Measurements from ENCODE around the gene PFKM. TPM values are rescaled to one million over a fixed set of nuclear protein-coding genes. Genes with fewer than 3 reads are reported as not detected.
A peak's percentile ranks its signal among the peaks of the same experiment; 100 is the strongest.

PFKM gene
- 1 to 10 TPM; 2.0 to 2.7 (median 2.7) TPM for polyA plus RNA-seq

GRCh38 chr12:48119078-48119833, at the start of gene PFKM:
Gene PFKM (plus strand): TSS chr12:48119364. CDS start chr12:48122775, 3,411 bp downstream.
- no peaks in the 10 kb centered on the region for H3K9me3 Mint-ChIP-seq
- H3K27ac Mint-ChIP-seq = peak within 1 kb of the TSS in 4 of 6 donors; percentile 10 to 60 (median 48)
- peaks cover 9 to 23% of the 10 kb centered on the region in 2 donors for H3K4me1 Mint-ChIP-seq
- peak within 1 kb of the TSS; percentile 82 to 94 (median 85) for H3K4me3 Mint-ChIP-seq
- peak; percentile 22 to 33 (median 31) for DNase-seq
- no peaks in the 10 kb centered on the region for H3K36me3 Mint-ChIP-seq
- peaks cover 0 to 4% (median 3%) of the 10 kb centered on the region in 3 donors for H3K27me3 Mint-ChIP-seq (ENCODE audit: low read depth in 3 of 3)

- no peak for DNase-seq
- Mint-ChIP-seq H3K9me3 (no peaks in the 10 kb centered on the region), H3K27me3 (ENCODE audit: low read depth in 3 of 3) (no peaks in the 10 kb centered on the region), H3K4me1 (no peaks in the 10 kb centered on the region), H3K4me3 (no peak overlapping the region), H3K27ac (no peak overlapping the region), H3K36me3 (peaks cover 20 to 65% (median 24%) of the 10 kb centered on the region in 3 donors)
Observed at GRCh38 chr12:48070033-48070432, 49.1 kb upstream of the PFKM start.

- H3K4me1 Mint-ChIP-seq = no peaks in the 10 kb centered on the region
- peaks cover 19 to 58% (median 20%) of the 10 kb centered on the region in 3 donors for H3K36me3 Mint-ChIP-seq
- H3K4me3 Mint-ChIP-seq = no peak overlapping the region
- H3K27ac Mint-ChIP-seq = peak overlapping the region in 2 of 6 donors; percentile 10 to 12
- H3K9me3 Mint-ChIP-seq = no peaks in the 10 kb centered on the region
- DNase-seq = no peak
- no peaks in the 10 kb centered on the region for H3K27me3 Mint-ChIP-seq (ENCODE audit: low read depth in 3 of 3)
Observed at GRCh38 chr12:48070731-48071130, 48.4 kb upstream of the PFKM start.

- Mint-ChIP-seq H3K4me1 (no peaks in the 10 kb centered on the region), H3K36me3 (peaks cover 18 to 60% (median 20%) of the 10 kb centered on the region in 3 donors), H3K27ac (no peak overlapping the region), H3K4me3 (no peak overlapping the region), H3K9me3 (no peaks in the 10 kb centered on the region), H3K27me3 (ENCODE audit: low read depth in 3 of 3) (no peaks in the 10 kb centered on the region)
- no peak for DNase-seq
Observed at GRCh38 chr12:48071808-48072207, 47.4 kb upstream of the PFKM start.

- Mint-ChIP-seq H3K4me3 (no peak overlapping the region), H3K27me3 (ENCODE audit: low read depth in 3 of 3) (no peaks in the 10 kb centered on the region), H3K27ac (no peak overlapping the region), H3K36me3 (peaks cover 17 to 60% (median 20%) of the 10 kb centered on the region in 3 donors), H3K9me3 (no peaks in the 10 kb centered on the region), H3K4me1 (no peaks in the 10 kb centered on the region)
- no peak for DNase-seq
Observed at GRCh38 chr12:48072266-48072665, 46.9 kb upstream of the PFKM start.

- Mint-ChIP-seq H3K9me3 (no peaks in the 10 kb centered on the region), H3K27ac (no peak overlapping the region), H3K4me1 (no peaks in the 10 kb centered on the region), H3K36me3 (peaks cover 18 to 53% (median 22%) of the 10 kb centered on the region in 3 donors), H3K27me3 (ENCODE audit: low read depth in 3 of 3) (no peaks in the 10 kb centered on the region), H3K4me3 (no peak overlapping the region)
- no peak for DNase-seq
Observed at GRCh38 chr12:48074266-48074665, 44.9 kb upstream of the PFKM start.

GRCh38 chr12:48075832-48076231, 43.3 kb upstream of the PFKM start:
- no peak overlapping the region for H3K27ac Mint-ChIP-seq
- no peaks in the 10 kb centered on the region for H3K9me3 Mint-ChIP-seq
- no peak for DNase-seq
- no peaks in the 10 kb centered on the region for H3K4me1 Mint-ChIP-seq
- peaks cover 16 to 45% (median 19%) of the 10 kb centered on the region in 3 donors for H3K36me3 Mint-ChIP-seq
- H3K27me3 Mint-ChIP-seq (ENCODE audit: low read depth in 3 of 3) = no peaks in the 10 kb centered on the region
- H3K4me3 Mint-ChIP-seq = no peak overlapping the region

- DNase-seq = no peak
- Mint-ChIP-seq H3K4me3 (no peak overlapping the region), H3K4me1 (no peaks in the 10 kb centered on the region), H3K27ac (peak overlapping the region in 1 of 6 donors; percentile 2), H3K9me3 (no peaks in the 10 kb centered on the region), H3K36me3 (peaks cover 13 to 40% (median 19%) of the 10 kb centered on the region in 3 donors), H3K27me3 (ENCODE audit: low read depth in 3 of 3) (no peaks in the 10 kb centered on the region)
Observed at GRCh38 chr12:48077111-48077510, 42.1 kb upstream of the PFKM start.

GRCh38 chr12:48078901-48079300, 40.3 kb upstream of the PFKM start:
- H3K27me3 Mint-ChIP-seq (ENCODE audit: low read depth in 3 of 3) = no peaks in the 10 kb centered on the region
- no peak overlapping the region for H3K4me3 Mint-ChIP-seq
- H3K36me3 Mint-ChIP-seq = peaks cover 14 to 38% (median 15%) of the 10 kb centered on the region in 3 donors
- H3K27ac Mint-ChIP-seq = no peak overlapping the region
- no peaks in the 10 kb centered on the region for H3K9me3 Mint-ChIP-seq
- no peak for DNase-seq
- no peaks in the 10 kb centered on the region for H3K4me1 Mint-ChIP-seq

GRCh38 chr12:48080285-48080684, 38.9 kb upstream of the PFKM start:
- H3K4me3 Mint-ChIP-seq = no peak overlapping the region
- no peaks in the 10 kb centered on the region for H3K9me3 Mint-ChIP-seq
- no peak overlapping the region for H3K27ac Mint-ChIP-seq
- H3K27me3 Mint-ChIP-seq (ENCODE audit: low read depth in 3 of 3) = no peaks in the 10 kb centered on the region
- no peak for DNase-seq
- H3K4me1 Mint-ChIP-seq = no peaks in the 10 kb centered on the region
- peaks cover 13 to 35% (median 15%) of the 10 kb centered on the region in 3 donors for H3K36me3 Mint-ChIP-seq

- H3K4me3 Mint-ChIP-seq = no peak overlapping the region
- peaks cover 13 to 35% (median 15%) of the 10 kb centered on the region in 3 donors for H3K36me3 Mint-ChIP-seq
- no peak for DNase-seq
- H3K4me1 Mint-ChIP-seq = no peaks in the 10 kb centered on the region
- no peaks in the 10 kb centered on the region for H3K27me3 Mint-ChIP-seq (ENCODE audit: low read depth in 3 of 3)
- no peaks in the 10 kb centered on the region for H3K9me3 Mint-ChIP-seq
- H3K27ac Mint-ChIP-seq = no peak overlapping the region
Observed at GRCh38 chr12:48080821-48081220, 38.3 kb upstream of the PFKM start.

- Mint-ChIP-seq H3K36me3 (peaks cover 9 to 39% (median 22%) of the 10 kb centered on the region in 3 donors), H3K4me3 (no peak overlapping the region), H3K27me3 (ENCODE audit: low read depth in 3 of 3) (peaks cover 0 to 2% (median 0%) of the 10 kb centered on the region in 3 donors), H3K4me1 (no peaks in the 10 kb centered on the region), H3K9me3 (no peaks in the 10 kb centered on the region), H3K27ac (no peak overlapping the region)
- DNase-seq = no peak
Observed at GRCh38 chr12:48084066-48084465, 35.1 kb upstream of the PFKM start.

GRCh38 chr12:48084841-48085460, 34.2 kb upstream of the PFKM start:
- no peak for DNase-seq
- no peaks in the 10 kb centered on the region for H3K4me1 Mint-ChIP-seq
- peaks cover 0 to 2% (median 0%) of the 10 kb centered on the region in 3 donors for H3K27me3 Mint-ChIP-seq (ENCODE audit: low read depth in 3 of 3)
- no peak overlapping the region for H3K4me3 Mint-ChIP-seq
- peaks cover 9 to 38% (median 22%) of the 10 kb centered on the region in 3 donors for H3K36me3 Mint-ChIP-seq
- H3K9me3 Mint-ChIP-seq = no peaks in the 10 kb centered on the region
- no peak overlapping the region for H3K27ac Mint-ChIP-seq

- Mint-ChIP-seq H3K4me3 (no peak overlapping the region), H3K27ac (no peak overlapping the region), H3K27me3 (ENCODE audit: low read depth in 3 of 3) (peaks cover 0 to 2% (median 0%) of the 10 kb centered on the region in 3 donors), H3K36me3 (peaks cover 9 to 41% (median 19%) of the 10 kb centered on the region in 3 donors), H3K9me3 (no peaks in the 10 kb centered on the region), H3K4me1 (no peaks in the 10 kb centered on the region)
- DNase-seq = no peak
Observed at GRCh38 chr12:48086327-48086726, 32.8 kb upstream of the PFKM start.

All from immature natural killer cell (primary cell).